PC-9 (cell line): Measurements from ENCODE around the gene SLC25A25. TPM values are rescaled to one million over a fixed set of nuclear protein-coding genes. Genes with fewer than 3 reads are reported as not detected.

Source experiments
- BruUV-seq: library from RNA; stranded (reverse); fragments of 400-500 nt; replicated peaks from 2 replicates; lab custom pipeline; 2021; lab: Mats Ljungman, UMichigan
- CTCF ChIA-PET: fragments of 300-600 bp; sonication (Branson Sonifier 250); formaldehyde crosslinking; loops from one replicate; lab custom pipeline; 2022; ENCODE audit warnings: antibody characterized with exemption; lab: Charles Lee
- POLR2A ChIA-PET: fragments of 300-600 bp; sonication (Branson Sonifier 250); formaldehyde crosslinking; loops from one replicate; lab custom pipeline; 2022; ENCODE audit warnings: antibody characterized with exemption; ENCODE audit not compliant: unreplicated experiment; lab: Charles Lee
- DNase-seq, 2 experiments: peaks; one replicate each; pipeline versions ENCODE4 v3.0.0 to v3.0.0-alpha.2; 2015 to 2022; ENCODE audit warnings: mixed read lengths in 1 of 2
- H2AFZ ChIP-seq: fragments of 200-600 bp; sonication (generic); 2 replicates; pipeline ENCODE4 v1.8.1; 2017; ENCODE audit warnings: antibody characterized with exemption
- H3F3A ChIP-seq: fragments of 200-600 bp; sonication (generic); 2 replicates; pipeline ENCODE4 v1.8.1; 2017; ENCODE audit warnings: antibody characterized with exemption, mild to moderate bottlenecking, low read depth; ENCODE audit not compliant: insufficient read depth
- H3K27ac ChIP-seq: fragments of 200-600 bp; sonication (generic); 2 replicates; pipeline ENCODE4 v1.6.1; 2016; ENCODE audit warnings: mixed run types
- H3K27me3 ChIP-seq: fragments of 200-600 bp; sonication (generic); 2 replicates; pipeline ENCODE4 v1.6.1; 2016; ENCODE audit warnings: low read depth, mixed run types; ENCODE audit not compliant: insufficient read depth
- H3K36me3 ChIP-seq: fragments of 200-600 bp; sonication (generic); 2 replicates; pipeline ENCODE4 v1.6.1; 2016; ENCODE audit warnings: low read depth, mixed run types
- H3K4me1 ChIP-seq: fragments of 200-600 bp; sonication (generic); replicated peaks from 2 replicates; pipeline ENCODE4 v1.6.1; 2016; ENCODE audit warnings: mixed run types; ENCODE audit not compliant: insufficient read depth
- H3K4me2 ChIP-seq: fragments of 200-600 bp; sonication (generic); 2 replicates; pipeline ENCODE4 v1.6.1; 2017; ENCODE audit warnings: mixed run types
- H3K4me3 ChIP-seq: fragments of 200-600 bp; sonication (generic); 2 replicates; pipeline ENCODE4 v1.6.1; 2016; ENCODE audit warnings: mixed run types
- H3K79me2 ChIP-seq: fragments of 200-600 bp; sonication (generic); 2 replicates; pipeline ENCODE4 v1.6.1; 2017; ENCODE audit warnings: low read depth, mixed run types
- H3K9me2 ChIP-seq: fragments of 200-600 bp; sonication (generic); 2 replicates; pipeline ENCODE4 v1.8.1; 2017; ENCODE audit warnings: mild to moderate bottlenecking; ENCODE audit not compliant: insufficient read depth
- H3K9me3 ChIP-seq: fragments of 200-600 bp; sonication (generic); 2 replicates; pipeline ENCODE4 v1.8.1; 2016; ENCODE audit warnings: low read depth; ENCODE audit not compliant: insufficient read depth
- H4K20me1 ChIP-seq: fragments of 200-600 bp; sonication (generic); 2 replicates; pipeline ENCODE4 v1.8.1; 2017; ENCODE audit not compliant: insufficient read depth
- EZH2 ChIP-seq: fragments of 200-600 bp; sonication (generic); IDR thresholded peaks from 2 replicates; pipeline ENCODE4 v1.8.0; 2017; ENCODE audit warnings: antibody characterized with exemption, low read depth
- intact Hi-C: fragments of 100-400 bp; cut with micrococcal nuclease; formaldehyde crosslinking; loops from one replicate; pipeline ENCODE4 v1.10.0; 2022; ENCODE audit not compliant: unreplicated experiment
- total RNA-seq: library from RNA; stranded (reverse); gene quantifications from 2 replicates; pipeline ENCODE4 v1.2.3, GENCODE V29; 2021
- TF ChIP-seq, protein P1 (sequence below): fragments of 200-600 bp; sonication (generic); conservative IDR thresholded peaks from 2 replicates; pipeline ENCODE4 v1.6.1; 2017; ENCODE audit warnings: mixed run types, antibody characterized with exemption, mild to moderate bottlenecking, moderate library complexity

Gene SLC25A25
- total RNA-seq, 1 experiment from 2014 or later: 11.7 TPM

DNA sequence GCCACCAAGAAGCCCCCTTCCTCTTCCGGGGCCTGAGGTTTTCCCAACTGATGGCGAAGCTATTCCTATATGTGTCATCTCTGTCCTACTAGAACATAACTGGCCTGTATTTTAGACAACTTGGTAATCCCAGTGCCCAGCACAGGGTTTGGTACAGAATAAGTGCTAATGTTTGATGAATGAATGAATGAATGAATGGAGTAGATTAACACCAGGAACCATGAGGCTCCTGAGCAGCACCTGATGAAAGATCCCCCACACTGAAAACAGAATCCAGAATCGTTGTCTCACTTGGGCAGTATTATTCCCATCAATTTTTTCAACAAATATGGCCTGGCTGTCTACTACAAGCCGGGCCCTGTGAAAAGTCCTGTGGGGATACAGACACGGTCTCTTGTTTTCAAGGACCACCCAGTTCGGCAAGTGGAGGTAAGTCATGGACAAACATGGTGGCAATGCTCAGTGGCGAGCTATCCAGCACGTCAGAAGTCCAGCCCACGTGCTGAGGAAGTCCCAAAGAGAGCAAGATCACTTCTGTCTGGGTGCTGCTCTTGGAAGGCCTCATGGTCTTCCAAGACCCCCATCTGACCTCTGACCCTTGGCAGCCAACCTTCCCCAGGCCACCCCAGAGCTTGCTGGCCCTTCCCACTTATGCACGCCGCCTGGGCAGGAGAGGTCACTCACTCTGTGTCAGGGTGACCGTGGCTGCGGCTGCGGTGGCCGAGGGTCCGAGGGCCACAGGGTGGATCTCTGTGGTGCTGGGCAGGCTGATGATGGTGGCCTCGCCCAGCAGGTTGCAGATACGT, 1.9 kb upstream of the SLC25A25 start:
- Histone ChIP-seq H3K27ac (no peak overlapping the region), H3K4me2 (peak overlapping the region; percentile 92), H3K79me2 (peaks cover 43% of the 10 kb centered on the region), H3K9me2 (no peaks in the 10 kb centered on the region), H3K4me3 (peak overlapping the region; percentile 87), H3K27me3 (no peaks in the 10 kb centered on the region), H3K9me3 (no peaks in the 10 kb centered on the region), H3K4me1 (peaks cover 26% of the 10 kb centered on the region), H3F3A (peaks cover 4% of the 10 kb centered on the region; the same call in 1 of the 2 replicates), H2AFZ (no peak overlapping the region), H3K36me3 (no peaks in the 10 kb centered on the region), H4K20me1 (no peaks in the 10 kb centered on the region)
- ChIA-PET CTCF (interaction anchor here (2.9 kb wide), 1 partner anchor 14 kb away, joined by 13 read pairs; no protein-coding TSS in a partner anchor), POLR2A (interaction anchor here (0.5 kb wide), 1 partner anchor 28 kb away, joined by 5 read pairs; no protein-coding TSS in a partner anchor)
- TF ChIP-seq, protein P1, sequence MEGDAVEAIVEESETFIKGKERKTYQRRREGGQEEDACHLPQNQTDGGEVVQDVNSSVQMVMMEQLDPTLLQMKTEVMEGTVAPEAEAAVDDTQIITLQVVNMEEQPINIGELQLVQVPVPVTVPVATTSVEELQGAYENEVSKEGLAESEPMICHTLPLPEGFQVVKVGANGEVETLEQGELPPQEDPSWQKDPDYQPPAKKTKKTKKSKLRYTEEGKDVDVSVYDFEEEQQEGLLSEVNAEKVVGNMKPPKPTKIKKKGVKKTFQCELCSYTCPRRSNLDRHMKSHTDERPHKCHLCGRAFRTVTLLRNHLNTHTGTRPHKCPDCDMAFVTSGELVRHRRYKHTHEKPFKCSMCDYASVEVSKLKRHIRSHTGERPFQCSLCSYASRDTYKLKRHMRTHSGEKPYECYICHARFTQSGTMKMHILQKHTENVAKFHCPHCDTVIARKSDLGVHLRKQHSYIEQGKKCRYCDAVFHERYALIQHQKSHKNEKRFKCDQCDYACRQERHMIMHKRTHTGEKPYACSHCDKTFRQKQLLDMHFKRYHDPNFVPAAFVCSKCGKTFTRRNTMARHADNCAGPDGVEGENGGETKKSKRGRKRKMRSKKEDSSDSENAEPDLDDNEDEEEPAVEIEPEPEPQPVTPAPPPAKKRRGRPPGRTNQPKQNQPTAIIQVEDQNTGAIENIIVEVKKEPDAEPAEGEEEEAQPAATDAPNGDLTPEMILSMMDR: no peak
- no peak for TF ChIP-seq EZH2
- BruUV-seq: no TSS peak
- intact Hi-C loops: no loop called here
- DNase-seq: no peak

DNA sequence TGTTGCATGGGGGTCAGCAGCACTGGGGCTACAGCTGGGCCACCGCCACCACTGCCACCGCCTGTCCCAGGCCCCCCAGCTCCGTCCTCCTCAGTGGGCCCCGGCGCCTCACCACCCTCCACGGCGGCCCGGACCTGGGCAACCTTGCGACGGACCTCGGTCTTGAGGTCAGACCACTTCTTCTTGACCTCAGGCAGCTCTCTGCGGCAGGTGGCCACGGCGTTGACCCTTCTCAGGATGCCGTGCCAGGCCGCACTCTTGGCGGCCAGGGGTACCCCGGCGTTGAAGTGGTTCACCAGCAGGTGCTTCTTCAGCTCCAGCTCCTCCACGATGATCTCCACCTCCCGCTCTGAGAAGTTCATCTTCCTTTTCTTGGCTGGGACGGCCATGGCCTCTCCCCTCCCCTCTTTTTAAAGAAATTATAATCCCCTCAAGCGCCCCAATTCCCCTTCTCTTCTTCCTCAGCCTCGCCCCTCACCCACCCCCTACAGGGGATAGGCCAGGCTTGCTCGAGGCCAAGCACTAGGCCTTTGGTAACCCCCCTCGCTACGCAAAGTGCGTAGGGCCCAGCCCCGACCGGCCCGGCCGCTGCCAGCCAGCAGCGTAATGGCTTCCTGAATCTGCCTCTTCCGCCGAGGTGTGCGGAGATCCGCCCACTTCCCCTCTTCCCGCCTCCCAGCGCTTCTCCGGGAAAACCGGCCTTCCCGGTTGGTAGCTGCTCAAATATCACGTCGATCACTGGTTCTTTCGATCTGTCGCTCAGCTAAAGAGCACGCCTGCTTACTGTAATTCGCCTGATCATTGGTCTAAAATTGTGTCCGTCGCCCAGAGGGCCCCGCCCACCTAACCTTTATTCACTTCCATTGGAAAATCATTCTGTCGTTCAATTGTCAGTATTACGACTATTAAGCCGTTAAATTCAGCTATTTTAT, 1.1 kb upstream of the SLC25A25 start, which contains the start of gene NAIF1:
Gene NAIF1, minus strand, starts transcription at position 608 of the 932 bp plus-strand sequence. Its CDS starts 219 bp downstream, at position 389.
- no peaks in the 10 kb centered on the region for H3K9me2 ChIP-seq
- TF ChIP-seq EZH2: no peak
- TF ChIP-seq, protein P1: no peak

More for the DNA sequence above, 1.1 kb upstream of the SLC25A25 start, which contains the start of gene NAIF1:
- POLR2A ChIA-PET: interaction anchor here (0.6 to 1.3 kb wide), 8 partner anchors 15 to 545 kb away, joined by 3 to 11 read pairs (median 4); partner anchors contain the start of genes EEIG1 and ST6GALNAC4
- peak within 1 kb of the TSS; percentile 94 for H3K27ac ChIP-seq
- intact Hi-C loops: loop anchor here (1.0 kb wide), 1 partner anchor 15 kb away; no protein-coding TSS in a partner anchor
- peak within 1 kb of the TSS; percentile 92 for H3K4me2 ChIP-seq
- peaks cover 6% of the 10 kb centered on the region; the same call in 1 of the 2 replicates for H3F3A ChIP-seq
- H3K9me3 ChIP-seq: no peaks in the 10 kb centered on the region
- BruUV-seq: no TSS peak
- no peaks in the 10 kb centered on the region for H3K27me3 ChIP-seq
- no peaks in the 10 kb centered on the region for H4K20me1 ChIP-seq
- H3K4me1 ChIP-seq: peaks cover 31% of the 10 kb centered on the region
- H3K4me3 ChIP-seq: peak within 1 kb of the TSS; percentile 87
- H3K79me2 ChIP-seq: peaks cover 51% of the 10 kb centered on the region
- peak within 1 kb of the TSS; percentile 92 for H2AFZ ChIP-seq
- CTCF ChIA-PET: interaction anchor here (0.5 to 2.9 kb wide), 9 partner anchors 12 to 281 kb away, joined by 3 to 13 read pairs (median 4); partner anchors contain the start of gene CDK9
- no peaks in the 10 kb centered on the region for H3K36me3 ChIP-seq
- peak; percentile 97 to 98 for DNase-seq
